Smooth muscle cell (in vitro differentiated cells): Measurements from ENCODE around the gene PHF11. TPM values are rescaled to one million over a fixed set of nuclear protein-coding genes. Genes with fewer than 3 reads are reported as not detected.

Experiments used
- DNase-seq: peaks from one replicate; lab custom pipeline; 2025; ENCODE audit not compliant: unreplicated experiment; lab: John Stamatoyannopoulos, UW
- H2AFZ ChIP-seq: fragments of 200-600 bp; sonication (generic); 2 replicates; pipeline ENCODE4 v1.6.0; 2016; ENCODE audit warnings: antibody characterized with exemption, low read depth, mild to moderate bottlenecking
- H3F3A ChIP-seq: fragments of 200-600 bp; sonication (generic); 2 replicates; pipeline ENCODE4 v1.6.0; 2017; ENCODE audit warnings: antibody characterized with exemption, low read depth
- H3K27ac ChIP-seq: fragments of 200-600 bp; sonication (generic); 2 replicates; pipeline ENCODE4 v1.5.1; 2016; ENCODE audit warnings: low read depth, mild to moderate bottlenecking
- H3K27me3 ChIP-seq: fragments of 200-600 bp; sonication (generic); 2 replicates; pipeline ENCODE4 v1.6.1; 2016; ENCODE audit warnings: low read depth, mild to moderate bottlenecking
- H3K36me3 ChIP-seq: fragments of 200-600 bp; sonication (generic); 2 replicates; pipeline ENCODE4 v1.5.1; 2016; ENCODE audit warnings: low read depth
- H3K4me1 ChIP-seq: fragments of 200-600 bp; sonication (generic); 2 replicates; pipeline ENCODE4 v1.5.1; 2016; ENCODE audit warnings: low read depth
- H3K4me2 ChIP-seq: fragments of 200-600 bp; sonication (generic); 2 replicates; pipeline ENCODE4 v1.6.0; 2016; ENCODE audit warnings: mild to moderate bottlenecking
- H3K4me3 ChIP-seq: fragments of 200-600 bp; sonication (generic); 2 replicates; pipeline ENCODE4 v1.5.1; 2016; ENCODE audit warnings: mild to moderate bottlenecking
- H3K79me2 ChIP-seq: fragments of 200-600 bp; sonication (generic); 2 replicates; pipeline ENCODE4 v1.6.0; 2016; ENCODE audit warnings: low read depth, mild to moderate bottlenecking
- H3K9ac ChIP-seq: fragments of 200-600 bp; sonication (generic); 2 replicates; pipeline ENCODE4 v1.6.0; 2016; ENCODE audit warnings: low read depth
- H3K9me3 ChIP-seq: fragments of 200-600 bp; sonication (generic); replicated peaks from 2 replicates; pipeline ENCODE4 v1.5.1; 2016; ENCODE audit warnings: low read depth
- H4K20me1 ChIP-seq: fragments of 200-600 bp; sonication (generic); 2 replicates; pipeline ENCODE4 v1.6.0; 2016; ENCODE audit warnings: low read depth
- WGBS: methylation state at CpG from one replicate; pipeline ENCODE4 v1.1.7; 2016; ENCODE audit warnings: low lambda C conversion rate; 5-methylcytosine and 5-hydroxymethylcytosine counted together
- polyA plus RNA-seq: library from polyadenylated mRNA; unstranded; fragments of >200 nt; fragmentation: Nextera tagmentation; extraction: Ambion mirVana; gene quantifications from 2 replicates; pipeline ENCODE4 v1.2.1, GENCODE V29; 2016
- total RNA-seq: library from RNA; depleted of rRNA; stranded (reverse); fragments of >200 nt; gene quantifications from 2 replicates; pipeline ENCODE4 v1.2.3, GENCODE V29; 2014
- TF ChIP-seq, protein P1 (sequence below): fragments of 200-600 bp; sonication (generic); IDR thresholded peaks from 2 replicates; pipeline ENCODE4 v1.5.1; 2017; ENCODE audit warnings: borderline replicate concordance, mild to moderate bottlenecking, antibody characterized with exemption; ENCODE audit not compliant: insufficient read depth, poor library complexity, severe bottlenecking

The PHF11 gene
- total and polyA plus RNA-seq, 2 experiments from 2014 or later: 22.9 to 30.3 TPM

DNA sequence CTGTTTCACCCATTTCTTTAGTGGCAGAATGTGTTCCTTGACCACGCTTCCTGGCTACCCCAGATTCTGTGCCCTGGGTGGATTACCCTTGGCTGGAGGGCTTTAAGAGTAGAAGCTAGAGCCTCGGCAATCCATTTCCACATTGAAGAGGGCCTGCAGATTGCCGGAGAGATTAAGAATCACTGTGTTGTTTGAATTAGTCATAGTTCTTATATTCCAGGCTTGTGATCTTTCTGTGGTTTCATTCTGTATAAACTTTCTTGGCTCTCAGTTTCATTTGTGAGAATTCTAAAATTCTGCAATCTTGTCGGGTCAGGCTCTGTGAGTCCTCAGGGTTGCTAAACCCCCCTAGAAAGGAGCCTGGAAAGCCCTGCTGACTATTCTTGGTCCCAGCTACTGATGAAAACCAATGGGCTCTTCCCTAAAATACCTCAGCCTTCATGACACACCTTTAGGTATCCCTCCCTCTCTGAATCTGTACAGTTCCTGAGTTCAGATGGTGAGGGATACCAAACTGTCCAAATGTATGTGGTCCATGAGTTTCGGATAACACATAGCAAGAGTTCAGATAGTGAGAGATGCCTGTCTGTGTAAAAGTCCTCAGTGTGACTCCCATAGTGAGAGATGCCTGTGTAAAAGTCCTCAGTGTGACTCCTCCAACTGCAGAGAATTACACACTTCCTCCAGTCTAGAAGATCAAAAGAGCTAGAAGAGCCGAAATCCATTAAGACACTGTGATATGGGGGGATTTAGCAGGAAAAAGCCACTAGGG is 4.3 kb downstream of the PHF11 start:
- TF ChIP-seq, protein P1, sequence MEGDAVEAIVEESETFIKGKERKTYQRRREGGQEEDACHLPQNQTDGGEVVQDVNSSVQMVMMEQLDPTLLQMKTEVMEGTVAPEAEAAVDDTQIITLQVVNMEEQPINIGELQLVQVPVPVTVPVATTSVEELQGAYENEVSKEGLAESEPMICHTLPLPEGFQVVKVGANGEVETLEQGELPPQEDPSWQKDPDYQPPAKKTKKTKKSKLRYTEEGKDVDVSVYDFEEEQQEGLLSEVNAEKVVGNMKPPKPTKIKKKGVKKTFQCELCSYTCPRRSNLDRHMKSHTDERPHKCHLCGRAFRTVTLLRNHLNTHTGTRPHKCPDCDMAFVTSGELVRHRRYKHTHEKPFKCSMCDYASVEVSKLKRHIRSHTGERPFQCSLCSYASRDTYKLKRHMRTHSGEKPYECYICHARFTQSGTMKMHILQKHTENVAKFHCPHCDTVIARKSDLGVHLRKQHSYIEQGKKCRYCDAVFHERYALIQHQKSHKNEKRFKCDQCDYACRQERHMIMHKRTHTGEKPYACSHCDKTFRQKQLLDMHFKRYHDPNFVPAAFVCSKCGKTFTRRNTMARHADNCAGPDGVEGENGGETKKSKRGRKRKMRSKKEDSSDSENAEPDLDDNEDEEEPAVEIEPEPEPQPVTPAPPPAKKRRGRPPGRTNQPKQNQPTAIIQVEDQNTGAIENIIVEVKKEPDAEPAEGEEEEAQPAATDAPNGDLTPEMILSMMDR: no peak
- no peak overlapping the region for H2AFZ ChIP-seq
- peaks cover 33% of the 10 kb centered on the region for H3F3A ChIP-seq
- peak overlapping the region; percentile 66 for H3K27ac ChIP-seq
- H3K4me2 ChIP-seq: peak overlapping the region; percentile 77
- no peak overlapping the region for H3K4me3 ChIP-seq
- H3K36me3 ChIP-seq: no peaks in the 10 kb centered on the region
- H4K20me1 ChIP-seq: no peaks in the 10 kb centered on the region
- H3K9ac ChIP-seq: no peak overlapping the region
- DNase-seq: no peak
- H3K27me3 ChIP-seq: no peaks in the 10 kb centered on the region
- no peaks in the 10 kb centered on the region for H3K9me3 ChIP-seq
- WGBS: 29% methylated on average over 6 of the region's 6 CpGs
- no peaks in the 10 kb centered on the region for H3K4me1 ChIP-seq
- H3K79me2 ChIP-seq: no peaks in the 10 kb centered on the region

DNA sequence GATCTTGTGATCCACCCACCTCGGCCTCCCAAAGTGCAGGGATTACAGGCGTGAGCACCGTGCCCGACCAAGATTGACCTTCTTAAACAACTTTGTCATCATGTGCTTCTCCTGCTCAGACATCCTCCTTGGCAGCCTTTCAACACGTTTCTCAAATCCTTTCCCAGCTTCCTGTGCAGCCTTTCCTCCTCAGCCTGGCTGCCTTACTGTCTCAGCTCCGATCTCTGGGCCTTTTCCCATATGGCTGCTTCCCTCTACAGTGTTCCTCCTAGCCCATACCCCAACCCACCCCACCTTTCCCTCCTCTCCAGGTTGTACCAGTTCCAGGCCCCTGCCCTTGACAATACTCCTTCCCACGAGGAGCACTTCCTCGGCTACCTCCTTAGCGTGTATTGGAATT is 7.2 kb downstream of the PHF11 start:
- WGBS: 91% methylated on average over 9 of the region's 9 CpGs
- H3K4me2 ChIP-seq: no peak overlapping the region
- TF ChIP-seq, protein P1: no peak

DNA sequence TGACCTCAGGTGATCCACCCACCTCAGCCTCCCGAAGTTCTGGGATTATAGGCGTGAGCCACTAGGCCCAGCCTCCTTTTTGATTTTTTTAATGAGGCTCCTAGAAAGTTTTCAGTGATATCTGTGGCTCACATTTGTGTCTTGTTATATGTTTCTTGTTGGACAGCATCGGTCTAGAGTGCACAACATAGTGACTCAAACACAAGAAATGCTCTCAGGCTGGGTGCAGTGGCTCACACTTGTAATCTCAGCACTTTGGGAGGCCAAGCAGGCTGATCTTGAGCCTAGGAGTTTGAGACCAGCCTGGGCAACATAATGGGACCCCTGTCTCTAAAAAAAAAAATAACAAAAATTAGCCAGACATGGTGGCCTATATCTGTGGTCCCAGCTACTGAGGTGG is 8.2 kb downstream of the PHF11 start:
- Histone ChIP-seq H3K9me3 (no peaks in the 10 kb centered on the region), H3K36me3 (no peaks in the 10 kb centered on the region)
- 84% methylated on average over 3 of the region's 3 CpGs for WGBS

More for the DNA sequence above, 7.2 kb downstream of the PHF11 start:
- no peaks in the 10 kb centered on the region for H3K4me1 ChIP-seq
- no peaks in the 10 kb centered on the region for H3K9me3 ChIP-seq
- DNase-seq: no peak
- H3K79me2 ChIP-seq: no peaks in the 10 kb centered on the region
- no peaks in the 10 kb centered on the region for H3K27me3 ChIP-seq
- H4K20me1 ChIP-seq: no peaks in the 10 kb centered on the region
- H3K9ac ChIP-seq: no peak overlapping the region
- no peak overlapping the region for H3K4me3 ChIP-seq
- H3K27ac ChIP-seq: no peak overlapping the region
- no peaks in the 10 kb centered on the region for H3K36me3 ChIP-seq
- H3F3A ChIP-seq: peaks cover 17% of the 10 kb centered on the region
- no peak overlapping the region for H2AFZ ChIP-seq

More for the DNA sequence above, 8.2 kb downstream of the PHF11 start:
- Histone ChIP-seq H3K4me2 (no peak overlapping the region), H3K9ac (no peak overlapping the region), H2AFZ (no peak overlapping the region), H4K20me1 (no peaks in the 10 kb centered on the region), H3K27me3 (no peaks in the 10 kb centered on the region), H3K27ac (no peak overlapping the region), H3K4me3 (no peak overlapping the region), H3K79me2 (no peaks in the 10 kb centered on the region), H3K4me1 (no peaks in the 10 kb centered on the region), H3F3A (peaks cover 16% of the 10 kb centered on the region)
- DNase-seq: no peak
- TF ChIP-seq, protein P1: no peak
